GM12878 (cell line): ENCODE data around the gene LRRC7. TPM values are rescaled to one million over a fixed set of nuclear protein-coding genes. Genes with fewer than 3 reads are reported as not detected.

Source experiments
- ATAC-seq: fragments of 200-7000 bp; cut with Tn5 transposase; 3 replicates; pipeline ENCODE4 v1.9.1; 2020; ENCODE audit warnings: mild to moderate bottlenecking, moderate library complexity
- BruUV-seq: library from RNA; stranded (reverse); fragments of 400-500 nt; replicated peaks from 2 replicates; lab custom pipeline; 2021; lab: Mats Ljungman, UMichigan
- CTCF ChIA-PET: fragments of 300-600 bp; sonication (Branson Sonifier 250); formaldehyde crosslinking; extraction: SDS; loops from one replicate; lab custom pipeline; 2021; ENCODE audit warnings: inconsistent platforms; lab: Yijun Ruan, JAX
- POLR2A ChIA-PET: fragments of 350-600 bp; formaldehyde crosslinking; extraction: SDS; loops from one replicate; lab custom pipeline; 2021; ENCODE audit warnings: inconsistent platforms; lab: Charles Lee
- RAD21 ChIA-PET: fragments of 300-600 bp; sonication (Branson Sonifier 250); formaldehyde crosslinking; loops from one replicate; lab custom pipeline; 2023; ENCODE audit warnings: antibody characterized with exemption; ENCODE audit not compliant: unreplicated experiment; lab: Charles Lee
- SMC1A ChIA-PET: fragments of 300-600 bp; sonication (Branson Sonifier 250); formaldehyde crosslinking; loops from one replicate; lab custom pipeline; 2023; ENCODE audit not compliant: unreplicated experiment, uncharacterized antibody; lab: Charles Lee
- DNase-seq: peaks from one replicate; pipeline ENCODE4 v3.0.0-alpha.2; 2011; ENCODE audit warnings: low read depth, low spot score
- FAIRE-seq: peaks from 3 replicates; lab custom pipeline; 2011; peaks lifted over from hg19 to GRCh38; lab: Jason Lieb, UNC
- H2AFZ ChIP-seq: 2 replicates; pipeline ENCODE4 v1.6.0; 2011; ENCODE audit warnings: low read depth, low read length, control low read depth; ENCODE audit not compliant: control insufficient read depth
- H3K27ac ChIP-seq: 2 replicates; pipeline ENCODE4 v1.5.1; 2011; ENCODE audit warnings: control low read depth; ENCODE audit not compliant: control insufficient read depth, insufficient read depth
- H3K27me3 ChIP-seq, 2 experiments: replicated peaks in 1 of 2; 2 replicates each; pipeline versions ENCODE4 v1.6.0 to v1.6.1; 2011; ENCODE audit warnings: low read length in 1 of 2; ENCODE audit not compliant: control insufficient read depth in 2 of 2, insufficient read depth in 2 of 2
- H3K36me3 ChIP-seq, 2 experiments: 2 replicates each; pipeline ENCODE4 v1.5.1; 2011; ENCODE audit warnings: low read length in 1 of 2; ENCODE audit not compliant: control insufficient read depth in 2 of 2, insufficient read depth in 2 of 2
- H3K4me1 ChIP-seq: 2 replicates; pipeline ENCODE4 v1.6.1; 2011; ENCODE audit warnings: mild to moderate bottlenecking, low read length, moderate library complexity, mixed read lengths; ENCODE audit not compliant: control insufficient read depth, insufficient read depth
- H3K4me2 ChIP-seq: 2 replicates; pipeline ENCODE4 v1.6.0; 2011; ENCODE audit warnings: control low read depth; ENCODE audit not compliant: control insufficient read depth, insufficient read depth
- H3K4me3 ChIP-seq: fragments of 200-600 bp; sonication (generic); 2 replicates; pipeline ENCODE4 v1.5.1; 2016
- H3K79me2 ChIP-seq: 2 replicates; pipeline ENCODE4 v1.6.0; 2011; ENCODE audit warnings: low read length; ENCODE audit not compliant: control insufficient read depth, insufficient read depth
- H3K9ac ChIP-seq: 2 replicates; pipeline ENCODE4 v1.8.0; 2011; ENCODE audit warnings: low read length, control low read depth, mixed read lengths; ENCODE audit not compliant: control insufficient read depth, insufficient read depth
- H3K9me3 ChIP-seq: replicated peaks from 3 replicates; pipeline ENCODE4 v1.5.1; 2011; ENCODE audit warnings: mild to moderate bottlenecking, low read length; ENCODE audit not compliant: control insufficient read depth, insufficient read depth
- H4K20me1 ChIP-seq: 2 replicates; pipeline ENCODE4 v1.6.0; 2011; ENCODE audit not compliant: control insufficient read depth, insufficient read depth
- BMI1 ChIP-seq: fragments of 450-650 bp; IDR thresholded peaks from 2 replicates; pipeline ENCODE4 v1.6.1; 2016; ENCODE audit warnings: mild to moderate bottlenecking, moderate library complexity, borderline replicate concordance
- CEBPZ ChIP-seq: fragments of 150-350 bp; IDR thresholded peaks from 2 replicates; pipeline ENCODE4 v1.6.1; 2016; ENCODE audit warnings: low read depth, low read length
- E2F8 ChIP-seq: fragments of 450-650 bp; IDR thresholded peaks from 2 replicates; pipeline ENCODE4 v1.6.1; 2018; ENCODE audit warnings: mild to moderate bottlenecking, low read depth, moderate library complexity; ENCODE audit not compliant: partially characterized antibody
- EP300 ChIP-seq, 2 experiments: fragments of 150-350 bp in 1 of 2; IDR thresholded peaks; 2 replicates each; pipeline ENCODE4 v1.6.1; 2011 to 2012; ENCODE audit warnings: low read depth in 2 of 2, low read length in 2 of 2, borderline replicate concordance in 1 of 2, improper control_type of control experiment in 1 of 2, inconsistent platforms in 1 of 2; ENCODE audit not compliant: control insufficient read depth in 1 of 2
- FOS ChIP-seq: IDR thresholded peaks from 3 replicates; pipeline ENCODE4 v1.6.1; 2011; ENCODE audit warnings: borderline replicate concordance; ENCODE audit not compliant: insufficient read length; ENCODE audit errors: extremely low read depth
- HSF1 ChIP-seq: fragments of 150-350 bp; IDR thresholded peaks from 2 replicates; pipeline ENCODE4 v1.6.1; 2014; ENCODE audit warnings: mild to moderate bottlenecking, low read depth, low read length
- MEF2A ChIP-seq: IDR thresholded peaks from 2 replicates; pipeline ENCODE4 v1.6.1; 2011; ENCODE audit warnings: low read depth, mild to moderate bottlenecking, low read length, moderate library complexity; ENCODE audit not compliant: insufficient read depth
- POLR2A ChIP-seq: IDR thresholded peaks from 2 replicates; pipeline ENCODE4 v1.6.1; 2011; ENCODE audit warnings: low read depth, mild to moderate bottlenecking, low read length
- SIX5 ChIP-seq: IDR thresholded peaks from 2 replicates; pipeline ENCODE4 v1.6.1; 2011; ENCODE audit warnings: mild to moderate bottlenecking, low read depth, low read length, moderate library complexity; ENCODE audit not compliant: severe bottlenecking
- SPI1 ChIP-seq: IDR thresholded peaks from 2 replicates; pipeline ENCODE4 v1.6.1; 2011; ENCODE audit warnings: low read depth, mild to moderate bottlenecking, low read length, moderate library complexity, borderline replicate concordance; ENCODE audit not compliant: insufficient read depth
- TAF1 ChIP-seq: IDR thresholded peaks from 2 replicates; pipeline ENCODE4 v1.6.1; 2011; ENCODE audit warnings: mild to moderate bottlenecking, low read depth, low read length, borderline replicate concordance
- YY1 ChIP-seq: IDR thresholded peaks from 2 replicates; pipeline ENCODE4 v1.6.1; 2011; ENCODE audit warnings: low read depth, mild to moderate bottlenecking, low read length
- ZNF207 ChIP-seq: fragments of 450-650 bp; IDR thresholded peaks from 2 replicates; pipeline ENCODE4 v1.6.1; 2014; ENCODE audit warnings: antibody characterized with exemption, mild to moderate bottlenecking, borderline replicate concordance
- ZZZ3 ChIP-seq: IDR thresholded peaks from 2 replicates; pipeline ENCODE4 v1.6.1; 2011; ENCODE audit warnings: low read depth; ENCODE audit not compliant: control insufficient read depth, insufficient read length
- WGBS: methylation state at CpG from one replicate; pipeline ENCODE4 v1.1.6; 2016; ENCODE audit warnings: low lambda C conversion rate; ENCODE audit not compliant: insufficient replicate concordance, insufficient coverage; ENCODE audit errors: missing lambda C conversion rate; 5-methylcytosine and 5-hydroxymethylcytosine counted together
- in situ Hi-C: fragments of 300-500 bp; cut with MboI; formaldehyde crosslinking; loops from 9 replicates; pipeline ENCODE4 v1.14.3; 2018; ENCODE audit warnings: mixed read lengths
- intact Hi-C: fragments of 100-400 bp; cut with micrococcal nuclease; formaldehyde crosslinking; loops from one replicate; pipeline ENCODE4 v1.14.2; 2022; ENCODE audit not compliant: unreplicated experiment
- polyA plus RNA-seq, 11 experiments: library from polyadenylated mRNA; depleted of rRNA in 4 of 11; unstranded in 6 of 11; stranded (reverse) in 5 of 11; fragments of >200 nt; fragmentation: Nextera tagmentation in 4 of 11; fragmentation: Illumina TruSeq in 1 of 11; extraction: Ambion mirVana in 4 of 11; extraction: Trizol in 1 of 11; gene quantifications; 1 replicate in 1 of 11; 2 replicates in 10 of 11; pipeline versions ENCODE4 v1.2.1 to v1.2.3, GENCODE V29; 2011 to 2016; ENCODE audit warnings: inconsistent platforms in 2 of 11, missing spikeins in 2 of 11, low read depth in 1 of 11
- total RNA-seq, 4 experiments: library from RNA; depleted of rRNA in 3 of 4; stranded (reverse); fragments of >200 nt in 3 of 4; fragmentation: Illumina TruSeq in 1 of 4; extraction: Trizol in 1 of 4; gene quantifications; 2 replicates each; pipeline versions ENCODE4 v1.2.1 to v1.2.3, GENCODE V29; 2013 to 2021

Gene LRRC7
- total and polyA plus RNA-seq, 10 of the 15 experiments (the other 5 are each of a cell fraction or from before 2014, with no cell fraction given), result 0.05 to 1.4 (median 0.24) TPM; not detected in 5

- ChIA-PET SMC1A (no interaction called here), RAD21 (no interaction called here), POLR2A (no interaction called here), CTCF (no interaction called here)
- Histone ChIP-seq H3K9me3 (no peaks in the 10 kb centered on the region), H3K4me1 (no peaks in the 10 kb centered on the region), H3K36me3 (no peaks in the 10 kb centered on the region), H4K20me1 (no peaks in the 10 kb centered on the region), H3K9ac (no peak overlapping the region), H3K79me2 (no peaks in the 10 kb centered on the region), H3K27ac (no peak overlapping the region), H3K4me2 (no peak overlapping the region), H3K27me3 (no peaks in the 10 kb centered on the region), H3K4me3 (no peak overlapping the region), H2AFZ (no peak overlapping the region)
- no peak for ATAC-seq
- intact Hi-C loops, result no loop called here
- 29% methylated on average over 1 of the region's 1 CpG for WGBS
- in situ Hi-C loops, result no loop called here
- no peak for DNase-seq
- BruUV-seq, result no TSS peak
- FAIRE-seq, result no peak
- TF ChIP-seq BMI1 (no peak), HSF1 (no peak), EP300 (IDR thresholded peaks at IDR 0.05; ENCODE audit: borderline replicate concordance in 1 of 2, control insufficient read depth in 1 of 2, low read depth in 2 of 2, low read length in 2 of 2) (no peak), CEBPZ (no peak), SPI1 (no peak), POLR2A (no peak), ZZZ3 (no peak), E2F8 (no peak), MEF2A (no peak), FOS (no peak), TAF1 (no peak), SIX5 (no peak), YY1 (no peak), ZNF207 (no peak)
Observed at GRCh38 chr1:69645477-69645876, 77.8 kb downstream of the LRRC7 start.
